ENCODE data around the gene RHO. TPM values are rescaled to one million over a fixed set of nuclear protein-coding genes. Genes with fewer than 3 reads are reported as not detected.

The RHO gene
- total RNA-seq, 1 donor from 2014 or later, result not detected

GRCh38 chr3:129572603-129573002 lies 44.2 kb downstream of the RHO start:
- TF ChIP-seq CTCF (IDR thresholded peaks at IDR 0.05; ENCODE audit: insufficient read depth, low read length, severe bottlenecking), result no peak
- H3K4me3 ChIP-seq (ENCODE audit: low read depth, low read length), result no peak overlapping the region
- FAIRE-seq (no peak), DNase-seq (ENCODE audit: low read depth) (no peak)
- no peaks in the 10 kb centered on the region for H3K36me3 ChIP-seq (ENCODE audit: control insufficient read depth, insufficient read depth, low read length)
- peaks cover 2% of the 10 kb centered on the region for H3K27me3 ChIP-seq (ENCODE audit: control insufficient read depth, insufficient read depth, low read length)

- TF ChIP-seq CTCF (IDR thresholded peaks at IDR 0.05; ENCODE audit: insufficient read depth, low read length, severe bottlenecking), result no peak
- DNase-seq (ENCODE audit: low read depth) (no peak), FAIRE-seq (no peak)
- H3K4me3 ChIP-seq (ENCODE audit: low read depth, low read length), result no peak overlapping the region
- peaks cover 2% of the 10 kb centered on the region for H3K27me3 ChIP-seq (ENCODE audit: control insufficient read depth, insufficient read depth, low read length)
- H3K36me3 ChIP-seq (ENCODE audit: control insufficient read depth, insufficient read depth, low read length), result no peaks in the 10 kb centered on the region
Measured at GRCh38 chr3:129573493-129573892, 45.1 kb downstream of the RHO start.

- H3K27me3 ChIP-seq (ENCODE audit: control insufficient read depth, insufficient read depth, low read length), result peaks cover 2% of the 10 kb centered on the region
- FAIRE-seq (no peak), DNase-seq (ENCODE audit: low read depth) (no peak)
- H3K4me3 ChIP-seq (ENCODE audit: low read depth, low read length), result no peak overlapping the region
- no peaks in the 10 kb centered on the region for H3K36me3 ChIP-seq (ENCODE audit: control insufficient read depth, insufficient read depth, low read length)
- TF ChIP-seq CTCF (IDR thresholded peaks at IDR 0.05; ENCODE audit: insufficient read depth, low read length, severe bottlenecking), result no peak
Measured at GRCh38 chr3:129574206-129574605, 45.8 kb downstream of the RHO start.

GRCh38 chr3:129575233-129575996 lies 47.0 kb downstream of the RHO start:
- TF ChIP-seq CTCF (IDR thresholded peaks at IDR 0.05; ENCODE audit: insufficient read depth, low read length, severe bottlenecking), result no peak
- H3K36me3 ChIP-seq (ENCODE audit: control insufficient read depth, insufficient read depth, low read length), result no peaks in the 10 kb centered on the region
- DNase-seq (ENCODE audit: low read depth) (no peak), FAIRE-seq (no peak)
- H3K27me3 ChIP-seq (ENCODE audit: control insufficient read depth, insufficient read depth, low read length), result peaks cover 2% of the 10 kb centered on the region
- no peak overlapping the region for H3K4me3 ChIP-seq (ENCODE audit: low read depth, low read length)

GRCh38 chr3:129575997-129576384 lies 47.6 kb downstream of the RHO start:
- H3K36me3 ChIP-seq (ENCODE audit: control insufficient read depth, insufficient read depth, low read length), result no peaks in the 10 kb centered on the region

More at GRCh38 chr3:129575997-129576384, 47.6 kb downstream of the RHO start:
- no peak for TF ChIP-seq CTCF (IDR thresholded peaks at IDR 0.05; ENCODE audit: insufficient read depth, low read length, severe bottlenecking)
- FAIRE-seq (no peak), DNase-seq (ENCODE audit: low read depth) (no peak)
- H3K27me3 ChIP-seq (ENCODE audit: control insufficient read depth, insufficient read depth, low read length), result peaks cover 2% of the 10 kb centered on the region
- H3K4me3 ChIP-seq (ENCODE audit: low read depth, low read length), result no peak overlapping the region

All from bronchial epithelial cell (primary cell).